ENCODE measurements around the gene COMMD1. TPM values are rescaled to one million over a fixed set of nuclear protein-coding genes. Genes with fewer than 3 reads are reported as not detected.
A peak's percentile ranks its signal among the peaks of the same experiment; 100 is the strongest.
"Not testable (repeated sequence)": the region's sequence is repeated elsewhere in the genome, so short reads cannot be mapped to it uniquely, and the experiment has no call there.

Gene COMMD1
- total RNA-seq, 6 donors from 2014 or later, result 27.0 to 59.7 (median 35.6) TPM

GRCh38 chr2:61906186-61906470, 654 bp downstream of the COMMD1 start:
- H3K4me3 ChIP-seq, result peak overlapping the region; percentile 61 to 92 (median 88)
- peak overlapping the region; percentile 27 to 83 (median 81) for H3K27ac ChIP-seq
- TF ChIP-seq POLR2A (IDR thresholded peaks at IDR 0.05) (no peak), EP300 (IDR thresholded peaks at IDR 0.05) (no peak), POLR2AphosphoS5 (IDR thresholded peaks at IDR 0.05) (no peak)
- TF ChIP-seq, protein P1, sequence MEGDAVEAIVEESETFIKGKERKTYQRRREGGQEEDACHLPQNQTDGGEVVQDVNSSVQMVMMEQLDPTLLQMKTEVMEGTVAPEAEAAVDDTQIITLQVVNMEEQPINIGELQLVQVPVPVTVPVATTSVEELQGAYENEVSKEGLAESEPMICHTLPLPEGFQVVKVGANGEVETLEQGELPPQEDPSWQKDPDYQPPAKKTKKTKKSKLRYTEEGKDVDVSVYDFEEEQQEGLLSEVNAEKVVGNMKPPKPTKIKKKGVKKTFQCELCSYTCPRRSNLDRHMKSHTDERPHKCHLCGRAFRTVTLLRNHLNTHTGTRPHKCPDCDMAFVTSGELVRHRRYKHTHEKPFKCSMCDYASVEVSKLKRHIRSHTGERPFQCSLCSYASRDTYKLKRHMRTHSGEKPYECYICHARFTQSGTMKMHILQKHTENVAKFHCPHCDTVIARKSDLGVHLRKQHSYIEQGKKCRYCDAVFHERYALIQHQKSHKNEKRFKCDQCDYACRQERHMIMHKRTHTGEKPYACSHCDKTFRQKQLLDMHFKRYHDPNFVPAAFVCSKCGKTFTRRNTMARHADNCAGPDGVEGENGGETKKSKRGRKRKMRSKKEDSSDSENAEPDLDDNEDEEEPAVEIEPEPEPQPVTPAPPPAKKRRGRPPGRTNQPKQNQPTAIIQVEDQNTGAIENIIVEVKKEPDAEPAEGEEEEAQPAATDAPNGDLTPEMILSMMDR (IDR thresholded peaks at IDR 0.05), result no peak
- no peaks in the 10 kb centered on the region for H3K36me3 ChIP-seq
- no peaks in the 10 kb centered on the region for H3K9me3 ChIP-seq
- H3K27me3 ChIP-seq, result no peaks in the 10 kb centered on the region
- 0 to 3% methylated on average over 6 of the region's 6 CpGs for WGBS, 2 donors
- DNase-seq (no peak), ATAC-seq (ENCODE audit: low FRiP score in 2 of 2) (peak in 1 of 2 donors; percentile 28)
- H3K4me1 ChIP-seq, result peaks cover 9 to 36% (median 13%) of the 10 kb centered on the region in 4 donors

GRCh38 chr2:61909116-61909515, 3.6 kb downstream of the COMMD1 start:
- H3K4me1 ChIP-seq, result peaks cover 9 to 36% (median 13%) of the 10 kb centered on the region in 4 donors
- H3K27ac ChIP-seq, result no peak overlapping the region
- TF ChIP-seq EP300 (IDR thresholded peaks at IDR 0.05) (no peak), POLR2A (IDR thresholded peaks at IDR 0.05) (no peak), POLR2AphosphoS5 (IDR thresholded peaks at IDR 0.05) (no peak)
- TF ChIP-seq, protein P1 (IDR thresholded peaks at IDR 0.05), result no peak
- WGBS, 2 donors, result 94 to 95% methylated on average over 8 of the region's 8 CpGs
- ATAC-seq (ENCODE audit: low FRiP score in 2 of 2) (no peak), DNase-seq (no peak)
- no peaks in the 10 kb centered on the region for H3K9me3 ChIP-seq
- H3K4me3 ChIP-seq, result no peak overlapping the region
- H3K36me3 ChIP-seq, result no peaks in the 10 kb centered on the region
- H3K27me3 ChIP-seq, result no peaks in the 10 kb centered on the region

DNA sequence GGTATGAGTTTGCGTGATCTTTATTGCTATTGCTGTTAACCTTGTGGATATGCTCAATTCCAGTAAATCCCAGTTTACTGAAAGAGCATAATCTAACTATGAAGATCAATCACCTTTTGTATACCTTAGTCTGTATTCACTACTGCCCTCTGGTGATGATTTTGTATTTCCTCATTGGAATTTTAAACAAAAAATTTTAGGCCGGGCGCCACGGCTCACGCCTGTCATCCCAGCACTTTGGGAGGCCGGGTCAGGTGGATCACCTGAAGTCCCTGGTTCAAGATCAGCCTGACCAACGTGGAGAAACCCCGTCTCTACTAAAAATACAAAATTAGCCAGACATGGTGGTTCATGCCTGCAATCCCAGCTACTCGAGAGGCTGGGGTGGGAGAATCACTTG, 5.1 kb downstream of the COMMD1 start:
- ATAC-seq (ENCODE audit: low FRiP score in 2 of 2) (no peak), DNase-seq (peak in 1 of 2 donors; percentile 43)
- Histone ChIP-seq H3K4me1 (peaks cover 9 to 30% (median 10%) of the 10 kb centered on the region in 4 donors), H3K36me3 (no peaks in the 10 kb centered on the region), H3K9me3 (no peaks in the 10 kb centered on the region), H3K27me3 (no peaks in the 10 kb centered on the region), H3K4me3 (no peak overlapping the region), H3K27ac (no peak overlapping the region)
- WGBS, 2 donors, result 69 to 86% methylated on average over 9 of the region's 9 CpGs
- TF ChIP-seq POLR2A (IDR thresholded peaks at IDR 0.05) (no peak), POLR2AphosphoS5 (IDR thresholded peaks at IDR 0.05) (no peak), EP300 (IDR thresholded peaks at IDR 0.05) (no peak)
- TF ChIP-seq, protein P1 (IDR thresholded peaks at IDR 0.05), result no peak

DNA sequence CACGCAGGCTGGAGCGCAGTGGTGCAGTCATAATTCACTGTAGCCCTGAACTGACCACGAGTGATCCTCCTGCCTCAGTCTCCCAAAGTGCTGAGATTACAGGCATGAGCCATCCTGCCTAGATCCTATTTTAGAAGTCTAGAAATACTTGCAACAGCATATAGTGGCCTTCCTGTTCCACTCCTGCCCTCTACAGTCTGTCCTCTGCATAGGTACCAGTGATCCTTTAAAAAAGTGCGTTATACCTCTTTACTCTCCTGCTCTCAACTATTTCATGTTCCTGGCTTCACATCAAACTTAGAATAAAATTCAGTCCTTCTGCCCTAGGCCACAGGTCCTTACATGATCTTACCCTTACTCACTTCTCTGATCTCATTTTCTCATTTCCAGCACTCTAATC, 6.0 kb downstream of the COMMD1 start:
- ATAC-seq (ENCODE audit: low FRiP score in 2 of 2), result no peak
- Histone ChIP-seq H3K36me3 (no peaks in the 10 kb centered on the region), H3K27me3 (no peaks in the 10 kb centered on the region), H3K27ac (no peak overlapping the region), H3K4me3 (no peak overlapping the region), H3K9me3 (no peaks in the 10 kb centered on the region), H3K4me1 (peaks cover 4 to 25% (median 7%) of the 10 kb centered on the region in 4 donors)
- no peak for DNase-seq
- no peak for TF ChIP-seq EP300 (IDR thresholded peaks at IDR 0.05)
- TF ChIP-seq, protein P1 (IDR thresholded peaks at IDR 0.05), result no peak
- TF ChIP-seq POLR2A (IDR thresholded peaks at IDR 0.05), result no peak
- no peak for TF ChIP-seq POLR2AphosphoS5 (IDR thresholded peaks at IDR 0.05)
- WGBS, 2 donors, result 84 to 85% methylated on average over 2 to 4 of the region's 4 CpGs

- not testable (repeated sequence) for H3K27ac ChIP-seq; DNase-seq; H3K27me3 ChIP-seq; H3K36me3 ChIP-seq; H3K9me3 ChIP-seq; ATAC-seq (ENCODE audit: low FRiP score in 2 of 2); H3K4me3 ChIP-seq; H3K4me1 ChIP-seq
- 90 to 93% methylated on average over 4 of the region's 4 CpGs for WGBS, 2 donors
Measured at GRCh38 chr2:61914794-61915193, 9.3 kb downstream of the COMMD1 start.
